Measurements from ENCODE around the gene GRXCR2. TPM values are rescaled to one million over a fixed set of nuclear protein-coding genes. Genes with fewer than 3 reads are reported as not detected.
"Not testable (repeated sequence)": the region's sequence is repeated elsewhere in the genome, so short reads cannot be mapped to it uniquely, and the experiment has no call there.

The GRXCR2 gene
- total RNA-seq, 2 donors from 2014 or later: 0.60 to 1.9 TPM

DNA sequence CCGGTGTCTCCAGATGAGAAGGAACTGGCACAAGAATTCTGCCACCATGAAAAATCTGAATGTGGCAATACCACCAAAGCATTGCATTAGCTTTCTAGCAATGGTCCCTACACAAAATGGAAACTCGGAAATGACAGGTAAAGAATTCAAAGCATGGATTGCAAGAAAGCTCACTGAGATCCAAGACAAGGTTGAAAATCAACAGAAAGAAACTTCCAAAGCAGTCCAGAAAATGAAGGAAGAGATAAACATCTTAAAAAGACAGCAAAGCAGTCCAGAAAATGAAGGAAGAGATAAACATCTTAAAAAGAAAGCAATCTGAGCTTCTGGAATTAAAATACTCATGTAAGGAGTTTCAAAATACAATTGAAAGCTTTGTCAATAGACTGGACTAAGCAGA lies 16.8 kb upstream of the GRXCR2 start:
- DNase-seq: no peak
- intact Hi-C loops (cut with DNase I): no loop called here

GRCh38 chr5:145887976-145888574 lies 15.3 kb upstream of the GRXCR2 start:
- DNase-seq: no peak
- intact Hi-C loops (cut with DNase I): no loop called here
- ATAC-seq: peak; percentile 82 to 85

More for the DNA sequence above, 16.8 kb upstream of the GRXCR2 start:
- no peak for ATAC-seq

DNA sequence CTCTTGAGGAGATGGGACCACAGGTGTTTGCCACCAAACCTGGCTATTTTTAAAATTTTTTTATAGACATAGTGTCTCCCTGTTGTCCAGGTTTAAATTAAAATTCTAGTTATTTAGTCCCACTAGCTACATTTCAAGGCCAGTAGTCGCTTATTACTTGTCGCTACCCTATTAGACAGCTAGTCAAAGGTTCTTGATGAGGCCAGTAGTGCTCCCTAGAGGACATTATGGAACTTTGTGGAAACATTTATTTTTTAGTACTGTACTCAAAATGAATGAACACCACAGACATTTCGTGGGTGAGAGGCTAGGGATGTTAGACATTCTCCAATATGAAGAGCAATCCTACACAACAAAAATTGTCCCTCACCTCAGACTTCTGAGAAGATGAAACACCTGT lies 14.4 kb upstream of the GRXCR2 start:
- DNase-seq (no peak), ATAC-seq (no peak)
- intact Hi-C loops (cut with DNase I): no loop called here

- intact Hi-C loops (cut with DNase I): no loop called here
- DNase-seq (no peak), ATAC-seq (peak in 1 of 2 donors; percentile 41)
Measured at GRCh38 chr5:145874765-145875164, 2.0 kb upstream of the GRXCR2 start.

DNA sequence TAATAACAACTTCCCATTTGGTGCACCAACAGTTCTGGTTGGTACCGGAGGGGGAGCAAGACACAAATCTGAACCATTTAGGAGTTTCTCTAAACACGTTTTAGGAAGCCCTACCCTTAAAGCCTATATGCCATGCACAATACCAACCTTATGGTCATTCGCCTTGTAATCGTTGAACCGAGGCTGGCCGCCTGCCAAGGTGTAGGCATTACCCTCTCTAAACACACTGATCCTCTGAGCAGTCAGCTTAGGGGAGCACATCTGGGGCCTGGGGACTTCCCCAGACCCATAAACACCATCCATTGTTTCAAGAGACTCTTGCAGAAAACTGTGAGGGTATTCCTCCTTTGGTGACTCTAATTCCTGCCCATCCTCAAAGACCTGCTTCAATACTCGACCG lies 328 bp downstream of the GRXCR2 start:
- DNase-seq: no peak

GRCh38 chr5:145869753-145870152 lies 3.1 kb downstream of the GRXCR2 start:
- intact Hi-C loops (cut with DNase I): no loop called here
- DNase-seq (no peak), ATAC-seq (no peak)

More for the DNA sequence above, 328 bp downstream of the GRXCR2 start:
- ATAC-seq: no peak
- intact Hi-C loops (cut with DNase I): no loop called here

DNA sequence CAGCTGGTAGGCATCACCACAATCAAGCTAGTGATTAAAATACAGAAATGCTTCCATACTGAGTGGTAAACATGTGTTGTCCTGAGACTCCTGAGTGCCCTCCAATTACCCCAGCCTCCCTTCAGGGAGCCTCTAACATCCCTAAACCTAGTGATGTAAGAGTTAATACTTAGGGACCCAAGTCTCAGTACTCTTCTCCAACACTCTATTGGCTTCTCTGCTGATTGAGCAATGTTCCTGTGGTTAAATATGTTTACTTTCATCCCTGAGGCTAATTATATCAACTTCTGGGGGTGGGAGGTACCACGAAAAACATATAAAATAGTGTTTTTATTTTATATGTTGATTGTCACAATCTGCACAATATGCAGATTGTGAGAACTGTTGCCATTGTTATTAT lies 5.0 kb downstream of the GRXCR2 start:
- DNase-seq: no peak
- intact Hi-C loops (cut with DNase I): no loop called here
- no peak for ATAC-seq

GRCh38 chr5:145864432-145864831 lies 8.4 kb downstream of the GRXCR2 start:
- DNase-seq; ATAC-seq; intact Hi-C loops (cut with DNase I): not testable (repeated sequence)

DNA sequence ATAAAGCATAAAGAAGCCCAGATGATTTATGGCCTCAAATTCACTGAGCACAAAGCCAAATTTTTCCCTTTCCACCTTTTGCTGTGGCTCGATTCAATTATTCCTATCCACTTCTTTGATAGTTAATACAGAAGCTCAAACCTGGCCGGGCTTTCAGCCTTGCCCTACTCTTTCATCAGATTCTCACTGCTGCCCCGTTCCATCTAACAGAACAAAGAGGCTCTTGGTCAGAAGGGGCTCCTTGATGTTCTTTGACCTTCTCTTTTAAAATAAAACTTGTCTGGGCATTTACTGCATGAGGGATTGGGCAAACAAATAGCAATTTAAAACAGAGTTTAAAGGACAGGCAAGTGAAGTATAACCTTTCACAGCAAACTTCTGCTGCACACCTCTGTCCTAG lies 9.8 kb downstream of the GRXCR2 start:
- no peak for ATAC-seq
- intact Hi-C loops (cut with DNase I): no loop called here
- no peak for DNase-seq

GRCh38 chr5:145859897-145860296 lies 12.9 kb downstream of the GRXCR2 start:
- intact Hi-C loops (cut with DNase I): no loop called here
- ATAC-seq (no peak), DNase-seq (no peak)

- peak in 1 of 2 donors; percentile 9 for ATAC-seq
- DNase-seq: no peak
- intact Hi-C loops (cut with DNase I): no loop called here
Measured at GRCh38 chr5:145859453-145859852, 13.4 kb downstream of the GRXCR2 start.

DNA sequence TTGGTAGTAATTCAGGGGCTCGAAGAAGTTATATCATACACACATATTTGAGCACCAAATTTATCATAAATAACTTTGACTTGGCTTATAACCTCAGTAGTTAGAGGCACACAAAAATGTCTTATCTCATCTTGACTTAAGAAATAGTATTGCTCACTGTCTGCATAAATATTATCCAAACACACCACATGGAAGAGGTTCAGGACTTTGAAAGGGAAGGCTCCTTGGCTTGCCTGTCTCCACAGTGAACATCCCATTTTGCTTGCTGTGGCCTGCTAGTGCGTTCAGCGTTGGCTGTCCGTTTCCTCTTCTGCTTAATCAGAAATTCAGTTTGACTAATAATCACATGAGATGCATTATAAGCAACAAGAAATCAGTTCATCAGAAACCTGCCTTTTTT lies 13.9 kb downstream of the GRXCR2 start:
- intact Hi-C loops (cut with DNase I): no loop called here
- DNase-seq (no peak), ATAC-seq (peak in 1 of 2 donors; percentile 46)

DNA sequence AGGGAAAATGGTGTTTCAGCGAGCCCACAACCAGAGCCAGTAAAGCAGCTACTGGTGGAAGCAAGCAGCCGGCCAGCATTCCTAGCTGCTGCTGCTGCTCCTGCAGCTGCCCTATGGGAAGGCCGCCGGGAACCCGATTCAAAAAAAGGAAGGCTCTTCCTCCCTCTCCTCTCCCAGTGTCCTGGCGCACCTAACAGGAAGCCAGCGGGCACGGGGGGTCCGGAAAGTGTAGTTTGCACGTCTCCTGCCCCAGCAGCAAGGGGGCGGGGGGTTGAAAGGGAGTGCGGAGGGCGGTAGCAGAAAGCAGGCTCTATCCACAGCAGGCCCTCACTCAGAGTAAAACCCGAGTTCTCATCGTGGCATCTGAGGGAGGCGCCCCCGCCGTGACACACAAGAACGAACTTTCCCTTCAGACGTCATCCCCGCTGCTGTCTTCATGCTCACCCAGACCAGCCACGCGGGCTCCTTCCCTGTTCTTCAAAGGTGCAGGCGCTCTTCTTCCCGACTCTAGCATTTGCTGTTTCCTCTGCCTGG lies 16.5 kb downstream of the GRXCR2 start:
- intact Hi-C loops (cut with DNase I): no loop called here
- peak; percentile 60 for DNase-seq
- ATAC-seq: peak; percentile 73 to 75

DNA sequence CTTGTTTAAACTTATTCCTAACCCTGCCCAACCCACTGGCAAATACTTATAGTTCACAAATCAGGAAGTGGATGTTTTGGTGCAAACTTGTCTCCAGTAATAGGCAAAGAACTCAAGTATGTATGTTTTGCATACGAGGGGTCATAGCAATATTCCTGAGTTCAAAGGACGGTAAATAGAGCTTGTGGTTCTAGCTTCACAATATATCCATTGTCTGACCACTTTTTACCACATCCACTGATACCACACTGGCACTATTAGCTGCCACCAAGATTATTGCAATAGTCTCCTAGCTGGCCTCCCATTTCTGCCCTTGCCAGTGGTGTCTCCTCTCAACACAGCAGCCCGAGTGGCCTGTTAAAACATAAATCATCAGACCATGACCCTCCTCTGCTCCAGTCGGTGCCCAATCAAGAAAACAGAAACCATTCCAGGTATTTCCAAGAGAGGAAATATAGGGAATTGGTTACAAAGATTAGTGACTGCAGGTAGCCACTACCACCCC lies 17.0 kb downstream of the GRXCR2 start:
- ATAC-seq (peak; percentile 5 to 53), DNase-seq (no peak)
- intact Hi-C loops (cut with DNase I): no loop called here

GRCh38 chr5:145854651-145855258 lies 18.1 kb downstream of the GRXCR2 start:
- DNase-seq (no peak), ATAC-seq (peak in 1 of 2 donors; percentile 72)
- intact Hi-C loops (cut with DNase I): no loop called here

GRCh38 chr5:145853781-145854376 lies 18.9 kb downstream of the GRXCR2 start:
- no peak for ATAC-seq
- intact Hi-C loops (cut with DNase I): no loop called here
- DNase-seq: no peak

GRCh38 chr5:145852990-145853389 lies 19.8 kb downstream of the GRXCR2 start:
- no peak for DNase-seq
- intact Hi-C loops (cut with DNase I): no loop called here
- no peak for ATAC-seq

- ATAC-seq: no peak
- intact Hi-C loops (cut with DNase I): no loop called here
- DNase-seq: no peak
Measured at GRCh38 chr5:145848854-145849253, 24.0 kb downstream of the GRXCR2 start.

DNA sequence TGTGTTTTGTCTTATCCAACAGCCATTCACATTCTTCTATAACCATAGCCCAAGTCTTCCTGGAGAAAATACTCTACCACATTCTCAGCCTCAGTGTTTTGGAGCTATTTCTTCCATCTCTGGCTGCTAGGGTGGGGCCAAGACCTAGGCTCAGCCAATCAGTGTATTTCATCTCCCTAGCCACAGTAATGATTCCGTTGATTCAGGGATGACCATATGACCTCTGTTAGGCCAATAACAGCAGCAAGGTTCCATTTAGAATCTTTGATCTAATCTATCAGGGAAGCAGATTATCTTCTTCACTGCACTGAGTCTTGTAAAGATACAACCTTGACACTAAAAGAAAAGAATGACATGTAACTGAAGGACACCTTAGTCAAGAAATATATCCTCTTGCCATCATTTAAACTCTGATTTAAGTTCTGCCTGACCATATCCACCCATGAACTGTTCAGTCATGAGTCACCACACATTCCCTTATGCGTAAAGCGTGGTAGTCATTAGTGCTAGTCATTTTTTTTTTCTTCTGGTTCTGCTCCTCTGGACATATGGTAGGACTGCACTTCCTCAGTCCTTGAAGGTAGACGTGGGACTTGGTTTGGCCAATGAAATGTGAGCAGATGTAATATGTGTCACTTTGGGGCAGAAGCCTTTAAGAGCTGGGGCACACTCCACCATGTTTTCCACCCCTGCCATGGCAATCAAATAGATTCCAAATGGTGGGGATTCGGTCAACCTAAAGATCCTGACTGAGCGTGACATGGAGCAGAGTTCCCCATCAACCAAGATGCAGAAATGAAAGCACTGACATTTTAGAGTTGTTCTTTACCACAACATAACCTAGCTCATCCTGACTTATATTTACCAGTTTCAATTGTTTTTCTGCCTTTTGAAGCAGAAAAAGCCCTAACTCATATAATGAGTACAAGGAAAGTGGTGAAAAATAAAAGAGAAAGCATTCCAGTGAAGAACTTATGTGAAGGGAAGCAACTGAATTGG lies 25.0 kb downstream of the GRXCR2 start:
- ATAC-seq (no peak), DNase-seq (no peak)
- intact Hi-C loops (cut with DNase I): no loop called here
